Cardiac fibroblast (primary cell): ENCODE measurements around the gene LRP1B.

ENCODE experiments used
- DNase-seq, 2 donors: peaks; one replicate each; pipeline versions ENCODE4 v3.0.0 to v3.0.0-alpha.2; 2010; ENCODE audit warnings: low read depth in 2 of 2
- H3K4me3 ChIP-seq, 2 donors: replicated peaks in 1 of 2; 1 replicate in 1 of 2; 2 replicates in 1 of 2; pipeline ENCODE4 v1.5.1; 2011; ENCODE audit warnings: low read depth in 2 of 2, low read length in 2 of 2, mild to moderate bottlenecking in 2 of 2, moderate library complexity in 1 of 2
- CTCF ChIP-seq: IDR thresholded peaks from one replicate; pipeline ENCODE4 v1.5.1; 2011; ENCODE audit warnings: low read depth, mild to moderate bottlenecking, low read length, inconsistent platforms

Gene LRP1B

GRCh38 chr2:141259683-141260082 lies 871.1 kb downstream of the LRP1B start:
- H3K4me3 ChIP-seq = no peak overlapping the region
- no peak for TF ChIP-seq CTCF
- no peak for DNase-seq

- TF ChIP-seq CTCF = no peak
- DNase-seq = no peak
Measured at GRCh38 chr2:141242008-141242407, 888.8 kb downstream of the LRP1B start.

GRCh38 chr2:141226560-141226959 lies 904.3 kb downstream of the LRP1B start:
- no peak overlapping the region for H3K4me3 ChIP-seq
- no peak for TF ChIP-seq CTCF
- no peak for DNase-seq

More at GRCh38 chr2:141242008-141242407, 888.8 kb downstream of the LRP1B start:
- no peak overlapping the region for H3K4me3 ChIP-seq

- no peak for DNase-seq
- H3K4me3 ChIP-seq = no peak overlapping the region
- no peak for TF ChIP-seq CTCF
Measured at GRCh38 chr2:141207036-141207385, 923.8 kb downstream of the LRP1B start.

GRCh38 chr2:141201016-141201565 lies 929.7 kb downstream of the LRP1B start:
- no peak overlapping the region for H3K4me3 ChIP-seq
- TF ChIP-seq CTCF = no peak
- DNase-seq = no peak

- TF ChIP-seq CTCF = no peak
- H3K4me3 ChIP-seq = no peak overlapping the region
- DNase-seq = no peak
Measured at GRCh38 chr2:141200191-141200590, 930.6 kb downstream of the LRP1B start.

GRCh38 chr2:141199711-141200110 lies 931.1 kb downstream of the LRP1B start:
- no peak for DNase-seq
- no peak overlapping the region for H3K4me3 ChIP-seq
- no peak for TF ChIP-seq CTCF
